H9 (cell line): ENCODE measurements around the gene OGFOD2. TPM values are rescaled to one million over a fixed set of nuclear protein-coding genes. Genes with fewer than 3 reads are reported as not detected.

Experiments used
- DNase-seq: peaks from one replicate; pipeline ENCODE4 v3.0.0-alpha.2; 2017
- H2AFZ ChIP-seq: one replicate; pipeline ENCODE4 v1.6.1; 2013; ENCODE audit warnings: mild to moderate bottlenecking, low read length, control low read depth, moderate library complexity
- H2AK5ac ChIP-seq: 2 replicates; pipeline ENCODE4 v1.6.1; 2013; ENCODE audit warnings: low read length, control low read depth, mixed read lengths; ENCODE audit not compliant: insufficient read length
- H2BK120ac ChIP-seq: one replicate; pipeline ENCODE4 v1.6.1; 2013; ENCODE audit warnings: low read depth, mild to moderate bottlenecking, low read length, control low read depth, inconsistent platforms; ENCODE audit not compliant: poor library complexity, severe bottlenecking
- H2BK12ac ChIP-seq: 2 replicates; pipeline ENCODE4 v1.6.1; 2013; ENCODE audit warnings: low read length, control low read depth, mixed read lengths, low read depth; ENCODE audit not compliant: insufficient read length
- H2BK15ac ChIP-seq: 2 replicates; pipeline ENCODE4 v1.6.1; 2013; ENCODE audit warnings: low read depth, low read length, control low read depth
- H2BK20ac ChIP-seq: one replicate; pipeline ENCODE4 v1.6.1; 2013; ENCODE audit warnings: low read depth, mild to moderate bottlenecking, low read length, control low read depth, inconsistent platforms; ENCODE audit not compliant: poor library complexity, severe bottlenecking
- H2BK5ac ChIP-seq: 2 replicates; pipeline ENCODE4 v1.6.1; 2013; ENCODE audit warnings: low read length, control low read depth, mixed read lengths; ENCODE audit not compliant: insufficient read length
- H3K14ac ChIP-seq: 2 replicates; pipeline ENCODE4 v1.6.1; 2013; ENCODE audit warnings: low read length, control low read depth; ENCODE audit not compliant: insufficient read depth
- H3K18ac ChIP-seq: 2 replicates; pipeline ENCODE4 v1.6.1; 2013; ENCODE audit warnings: low read depth, mild to moderate bottlenecking, mixed read lengths, low read length, control low read depth; ENCODE audit not compliant: insufficient read length
- H3K23ac ChIP-seq: 2 replicates; pipeline ENCODE4 v1.6.1; 2013; ENCODE audit warnings: low read length, control low read depth, mixed read lengths, low read depth; ENCODE audit not compliant: insufficient read length
- H3K23me2 ChIP-seq: 2 replicates; pipeline ENCODE4 v1.6.1; 2013; ENCODE audit warnings: low read depth, mild to moderate bottlenecking, mixed read lengths, low read length, control low read depth; ENCODE audit not compliant: insufficient read length, poor library complexity, severe bottlenecking
- H3K27ac ChIP-seq: 2 replicates; pipeline ENCODE4 v1.5.1; 2013; ENCODE audit warnings: low read length, control low read depth, mixed read lengths, low read depth; ENCODE audit not compliant: insufficient read length
- H3K27me3 ChIP-seq: 2 replicates; pipeline ENCODE4 v1.6.1; 2013; ENCODE audit warnings: low read length, control low read depth, inconsistent platforms; ENCODE audit not compliant: insufficient read depth
- H3K4ac ChIP-seq: 2 replicates; pipeline ENCODE4 v1.6.1; 2013; ENCODE audit warnings: low read depth, mild to moderate bottlenecking, control low read depth, inconsistent platforms, low read length, moderate library complexity
- H3K4me1 ChIP-seq: 2 replicates; pipeline ENCODE4 v1.6.1; 2013; ENCODE audit warnings: low read length, control low read depth, inconsistent platforms; ENCODE audit not compliant: insufficient read depth
- H3K4me2 ChIP-seq: 2 replicates; pipeline ENCODE4 v1.6.1; 2013; ENCODE audit warnings: low read length, control low read depth, mixed read lengths; ENCODE audit not compliant: insufficient read length, insufficient read depth
- H3K56ac ChIP-seq: 2 replicates; pipeline ENCODE4 v1.6.1; 2013; ENCODE audit warnings: low read depth, mild to moderate bottlenecking, mixed read lengths, low read length, control low read depth; ENCODE audit not compliant: insufficient read length
- H3K79me1 ChIP-seq: 2 replicates; pipeline ENCODE4 v1.6.1; 2013; ENCODE audit warnings: low read depth, mild to moderate bottlenecking, moderate library complexity, low read length, control low read depth, inconsistent platforms; ENCODE audit not compliant: insufficient read depth, poor library complexity, severe bottlenecking
- H3K79me2 ChIP-seq: 2 replicates; pipeline ENCODE4 v1.6.1; 2013; ENCODE audit warnings: low read length, control low read depth, inconsistent platforms; ENCODE audit not compliant: insufficient read depth
- H3K9ac ChIP-seq: 2 replicates; pipeline ENCODE4 v1.6.1; 2013; ENCODE audit warnings: low read length, control low read depth, mixed read lengths; ENCODE audit not compliant: insufficient read length; ENCODE audit errors: extremely low read depth
- H3K9me3 ChIP-seq: one replicate; pipeline ENCODE4 v1.6.1; 2013; ENCODE audit warnings: low read depth, low read length, inconsistent platforms; ENCODE audit not compliant: control insufficient read depth
- H3T11ph ChIP-seq: one replicate; pipeline ENCODE4 v1.6.1; 2013; ENCODE audit warnings: mild to moderate bottlenecking, low read length, control low read depth, inconsistent platforms
- H4K20me1 ChIP-seq: one replicate; pipeline ENCODE4 v1.6.1; 2013; ENCODE audit not compliant: control insufficient read depth, insufficient read length, insufficient read depth
- H4K5ac ChIP-seq: 2 replicates; pipeline ENCODE4 v1.6.1; 2013; ENCODE audit warnings: low read depth, mild to moderate bottlenecking, mixed read lengths, low read length, control low read depth; ENCODE audit not compliant: insufficient read length
- H4K8ac ChIP-seq: replicated peaks from 2 replicates; pipeline ENCODE4 v1.6.1; 2013; ENCODE audit warnings: low read length, control low read depth, mixed read lengths, low read depth; ENCODE audit not compliant: insufficient read length
- H4K91ac ChIP-seq: 2 replicates; pipeline ENCODE4 v1.6.1; 2013; ENCODE audit warnings: low read depth, mild to moderate bottlenecking, moderate library complexity, mixed read lengths, low read length, control low read depth; ENCODE audit not compliant: insufficient read length
- H3K27ac Mint-ChIP-seq, 3 experiments: 2 replicates in 2 of 3; 3 replicates in 1 of 3; pipeline ENCODE4 v1.8.0; 2020 to 2021; ENCODE audit warnings: mixed read lengths in 3 of 3, mild to moderate bottlenecking in 1 of 3, moderate library complexity in 1 of 3
- H3K27me3 Mint-ChIP-seq: 2 replicates; pipeline ENCODE4 v1.8.0; 2021; ENCODE audit warnings: low read depth, mild to moderate bottlenecking, moderate library complexity, mixed read lengths
- H3K36me3 Mint-ChIP-seq, 3 experiments: 2 replicates in 2 of 3; 3 replicates in 1 of 3; pipeline ENCODE4 v1.8.0; 2020 to 2021; ENCODE audit warnings: low read depth in 3 of 3, mixed read lengths in 3 of 3; ENCODE audit not compliant: insufficient read depth in 1 of 3
- H3K4me1 Mint-ChIP-seq, 2 experiments: 2 replicates each; pipeline ENCODE4 v1.8.0; 2020; ENCODE audit warnings: mixed read lengths in 2 of 2
- H3K4me3 Mint-ChIP-seq, 2 experiments: 2 replicates in 1 of 2; 3 replicates in 1 of 2; pipeline ENCODE4 v1.8.0; 2020 to 2021; ENCODE audit warnings: mild to moderate bottlenecking in 2 of 2, mixed read lengths in 2 of 2, moderate library complexity in 1 of 2
- H3K9me3 Mint-ChIP-seq, 2 experiments: 2 replicates in 1 of 2; 3 replicates in 1 of 2; pipeline ENCODE4 v1.8.0; 2020; ENCODE audit warnings: mild to moderate bottlenecking in 2 of 2, mixed read lengths in 2 of 2, moderate library complexity in 1 of 2
- CTCF ChIP-seq: fragments of 200-600 bp; sonication (generic); conservative IDR thresholded peaks from 3 replicates; pipeline ENCODE4 v1.8.0; 2021; ENCODE audit warnings: antibody characterized with exemption, mild to moderate bottlenecking
- whole genome bisulfite sequencing: extraction: QIAGEN DNeasy Blood & Tissue Kit; methylation state at CpG from one replicate; pipeline ENCODE4 v1.1.7; 2013; ENCODE audit warnings: missing lambda C conversion rate, low lambda C conversion rate, mixed read lengths; ENCODE audit not compliant: insufficient read length; ENCODE audit errors: extremely low coverage; 5-methylcytosine and 5-hydroxymethylcytosine counted together
- total RNA-seq: library from RNA; stranded (reverse); gene quantifications from 2 replicates; pipeline ENCODE4 v1.2.1, GENCODE V29; 2021

OGFOD2 gene
- total RNA-seq, 1 experiment from 2014 or later: 14.7 TPM

- Histone ChIP-seq H3T11ph (no peak overlapping the region), H3K27ac (no peak overlapping the region), H4K20me1 (no peaks in the 10 kb centered on the region), H3K23me2 (no peaks in the 10 kb centered on the region), H3K4ac (no peak overlapping the region), H2BK5ac (no peak overlapping the region), H2AFZ (no peak overlapping the region), H3K79me1 (no peaks in the 10 kb centered on the region), H3K14ac (no peak overlapping the region), H4K91ac (no peak overlapping the region), H3K4me1 (no peaks in the 10 kb centered on the region), H3K23ac (no peak overlapping the region), H4K8ac (no peak overlapping the region), H4K5ac (no peak overlapping the region), H3K4me2 (no peak overlapping the region), H2BK12ac (no peak overlapping the region), H3K9ac (no peak overlapping the region), H2BK20ac (no peak overlapping the region), H2BK15ac (no peak overlapping the region), H2BK120ac (no peak overlapping the region), H3K79me2 (no peaks in the 10 kb centered on the region), H3K56ac (no peak overlapping the region), H3K27me3 (no peaks in the 10 kb centered on the region), H2AK5ac (no peak overlapping the region), H3K18ac (no peak overlapping the region), H3K9me3 (no peaks in the 10 kb centered on the region)
- TF ChIP-seq CTCF: no peak
- no peak for DNase-seq
- Mint-ChIP-seq H3K4me1 (peaks cover 0 to 11% of the 10 kb centered on the region in 2 experiments; a peak in 3 of 4 replicates), H3K9me3 (no peaks in the 10 kb centered on the region), H3K36me3 (0 out of 7 replicates have a peak, but pooled peaks cover 0 to 2% (median 0%) of the 10 kb centered on the region in 3 experiments), H3K27me3 (peaks cover 14% of the 10 kb centered on the region), H3K27ac (no peak overlapping the region), H3K4me3 (no peak overlapping the region)
- WGBS: no CpG with 5 or more reads among the region's 8 CpGs
Measured at GRCh38 chr12:122960193-122960569, 14.9 kb upstream of the OGFOD2 start.
